ENCODE data around the gene KMO. TPM values are rescaled to one million over a fixed set of nuclear protein-coding genes. Genes with fewer than 3 reads are reported as not detected.

KMO gene
- polyA plus RNA-seq, 3 donors, result 4.7 to 9.0 (median 6.4) TPM

DNA sequence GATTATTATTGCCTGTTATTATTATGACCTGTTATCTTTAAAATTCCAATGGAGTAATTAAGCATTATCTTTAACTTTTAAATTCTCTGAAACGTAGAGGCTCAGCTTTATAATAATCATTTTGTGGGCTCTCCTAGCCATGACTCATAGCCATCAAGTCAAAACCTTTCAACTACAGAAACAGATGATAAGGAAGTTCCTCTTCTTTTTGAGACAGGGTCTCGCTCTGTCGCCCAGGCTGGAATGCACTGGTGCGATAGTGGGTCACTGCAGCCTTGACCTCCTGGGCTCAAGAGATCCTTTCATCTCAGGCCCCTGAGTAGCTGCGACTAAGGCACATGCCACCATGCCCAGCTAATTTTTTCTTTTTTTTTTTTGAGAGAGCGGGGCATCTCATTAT is 64.5 kb downstream of the KMO start:
- Mint-ChIP-seq H3K9me3 (no peaks in the 10 kb centered on the region), H3K4me3 (no peak overlapping the region), H3K27ac (peak overlapping the region in 2 of 7 donors; percentile 46 to 59), H3K36me3 (peaks cover 49% of the 10 kb centered on the region in 2 donors), H3K27me3 (ENCODE audit: low read depth in 3 of 3) (no peaks in the 10 kb centered on the region), H3K4me1 (peaks cover 25% of the 10 kb centered on the region)
- peaks cover 33 to 61% of the 10 kb centered on the region in 2 donors for H3K36me3 ChIP-seq (replicated peaks in 1 of 2; ENCODE audit: control insufficient read depth in 1 of 2, insufficient read depth in 2 of 2, low read length in 2 of 2)
- H4K20me1 ChIP-seq (ENCODE audit: insufficient read depth, low read length), result no peaks in the 10 kb centered on the region
- H3K9ac ChIP-seq (ENCODE audit: insufficient read depth, low read length, poor library complexity, severe bottlenecking), result no peak overlapping the region
- WGBS (ENCODE audit: insufficient coverage), result 100% methylated on average over 3 of the region's 6 CpGs
- no peak overlapping the region for H3K4me2 ChIP-seq (replicated peaks; ENCODE audit: extremely low read depth, low read length, poor library complexity, severe bottlenecking)
- no peak for DNase-seq
- no peak overlapping the region for H3K4me3 ChIP-seq (replicated peaks in 1 of 3; ENCODE audit: low read depth in 2 of 3, low read length in 3 of 3)
- no peaks in the 10 kb centered on the region for H3K79me2 ChIP-seq (ENCODE audit: insufficient read depth, low read length)
- TF ChIP-seq, protein P1, sequence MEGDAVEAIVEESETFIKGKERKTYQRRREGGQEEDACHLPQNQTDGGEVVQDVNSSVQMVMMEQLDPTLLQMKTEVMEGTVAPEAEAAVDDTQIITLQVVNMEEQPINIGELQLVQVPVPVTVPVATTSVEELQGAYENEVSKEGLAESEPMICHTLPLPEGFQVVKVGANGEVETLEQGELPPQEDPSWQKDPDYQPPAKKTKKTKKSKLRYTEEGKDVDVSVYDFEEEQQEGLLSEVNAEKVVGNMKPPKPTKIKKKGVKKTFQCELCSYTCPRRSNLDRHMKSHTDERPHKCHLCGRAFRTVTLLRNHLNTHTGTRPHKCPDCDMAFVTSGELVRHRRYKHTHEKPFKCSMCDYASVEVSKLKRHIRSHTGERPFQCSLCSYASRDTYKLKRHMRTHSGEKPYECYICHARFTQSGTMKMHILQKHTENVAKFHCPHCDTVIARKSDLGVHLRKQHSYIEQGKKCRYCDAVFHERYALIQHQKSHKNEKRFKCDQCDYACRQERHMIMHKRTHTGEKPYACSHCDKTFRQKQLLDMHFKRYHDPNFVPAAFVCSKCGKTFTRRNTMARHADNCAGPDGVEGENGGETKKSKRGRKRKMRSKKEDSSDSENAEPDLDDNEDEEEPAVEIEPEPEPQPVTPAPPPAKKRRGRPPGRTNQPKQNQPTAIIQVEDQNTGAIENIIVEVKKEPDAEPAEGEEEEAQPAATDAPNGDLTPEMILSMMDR (IDR thresholded peaks at IDR 0.05), result no peak
- peaks cover 9 to 13% of the 10 kb centered on the region in 2 donors for H3K4me1 ChIP-seq (ENCODE audit: control insufficient read depth in 1 of 2, insufficient read depth in 2 of 2, low read length in 2 of 2)
- peak overlapping the region in 1 of 2 donors; percentile 32 for H3K27ac ChIP-seq (ENCODE audit: low read depth in 1 of 2, low read length in 2 of 2)
- no peak overlapping the region for H2AFZ ChIP-seq (ENCODE audit: insufficient read depth, low read depth, low read length, poor library complexity, severe bottlenecking)
- no peaks in the 10 kb centered on the region for H3K9me3 ChIP-seq (replicated peaks in 1 of 2; ENCODE audit: control insufficient read depth in 1 of 2, insufficient read depth in 1 of 2, low read length in 2 of 2)
- intact Hi-C loops (cut with micrococcal nuclease), result no loop called here
- no peaks in the 10 kb centered on the region for H3K27me3 ChIP-seq (ENCODE audit: control insufficient read depth in 2 of 2, insufficient read depth in 2 of 2, low read length in 2 of 2)

DNA sequence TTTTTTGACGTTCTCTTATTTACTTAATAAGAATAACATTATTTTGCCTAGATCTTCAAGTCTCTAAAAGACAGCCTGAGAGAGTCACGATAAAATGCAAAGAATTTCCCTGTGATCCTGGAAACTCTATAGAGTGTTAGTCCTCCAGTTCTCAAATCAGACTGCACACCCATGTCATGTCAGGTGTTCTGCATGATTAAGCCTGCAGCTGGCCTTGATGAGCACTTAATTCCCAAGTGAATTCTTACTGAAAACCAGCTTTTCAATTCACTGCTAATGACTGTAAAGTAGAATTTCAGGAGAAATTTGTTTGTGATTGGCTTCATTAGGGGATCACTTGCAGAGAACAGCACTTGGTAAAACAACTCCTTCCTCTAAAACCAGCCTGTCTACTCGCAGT is 66.1 kb downstream of the KMO start:
- TF ChIP-seq, protein P1 (IDR thresholded peaks at IDR 0.05), result no peak
- H3K27me3 Mint-ChIP-seq (ENCODE audit: low read depth in 3 of 3), result no peaks in the 10 kb centered on the region
- H3K27ac Mint-ChIP-seq, result no peak overlapping the region
- no peak overlapping the region for H2AFZ ChIP-seq (ENCODE audit: insufficient read depth, low read depth, low read length, poor library complexity, severe bottlenecking)
- no peak overlapping the region for H3K9ac ChIP-seq (ENCODE audit: insufficient read depth, low read length, poor library complexity, severe bottlenecking)
- H4K20me1 ChIP-seq (ENCODE audit: insufficient read depth, low read length), result no peaks in the 10 kb centered on the region
- H3K4me3 ChIP-seq (replicated peaks in 1 of 3; ENCODE audit: low read depth in 2 of 3, low read length in 3 of 3), result no peak overlapping the region
- H3K79me2 ChIP-seq (ENCODE audit: insufficient read depth, low read length), result peaks cover 4% of the 10 kb centered on the region
- DNase-seq, result no peak
- intact Hi-C loops (cut with micrococcal nuclease), result no loop called here
- H3K9me3 ChIP-seq (replicated peaks in 1 of 2; ENCODE audit: control insufficient read depth in 1 of 2, insufficient read depth in 1 of 2, low read length in 2 of 2), result no peaks in the 10 kb centered on the region
- H3K9me3 Mint-ChIP-seq, result no peaks in the 10 kb centered on the region
- peaks cover 0 to under 1% of the 10 kb centered on the region in 2 donors for H3K4me1 ChIP-seq (ENCODE audit: control insufficient read depth in 1 of 2, insufficient read depth in 2 of 2, low read length in 2 of 2)
- H3K36me3 Mint-ChIP-seq, result peaks cover 52 to 59% of the 10 kb centered on the region in 2 donors
- H3K4me1 Mint-ChIP-seq, result peaks cover 13% of the 10 kb centered on the region
- H3K4me3 Mint-ChIP-seq, result no peak overlapping the region
- WGBS (ENCODE audit: insufficient coverage), result 86% methylated on average over 1 of the region's 3 CpGs
- no peak overlapping the region for H3K27ac ChIP-seq (ENCODE audit: low read depth in 1 of 2, low read length in 2 of 2)
- H3K4me2 ChIP-seq (replicated peaks; ENCODE audit: extremely low read depth, low read length, poor library complexity, severe bottlenecking), result no peak overlapping the region
- H3K27me3 ChIP-seq (ENCODE audit: control insufficient read depth in 2 of 2, insufficient read depth in 2 of 2, low read length in 2 of 2), result no peaks in the 10 kb centered on the region
- peaks cover 38 to 71% of the 10 kb centered on the region in 2 donors for H3K36me3 ChIP-seq (replicated peaks in 1 of 2; ENCODE audit: control insufficient read depth in 1 of 2, insufficient read depth in 2 of 2, low read length in 2 of 2)
